ENCODE results near the gene DTWD2. TPM values are rescaled to one million over a fixed set of nuclear protein-coding genes. Genes with fewer than 3 reads are reported as not detected.
"Not testable (repeated sequence)": the region's sequence is repeated elsewhere in the genome, so short reads cannot be mapped to it uniquely, and the experiment has no call there.

Gene DTWD2
- total and polyA plus RNA-seq, 7 donors, result 2.4 to 10.4 (median 5.3) TPM

- no peaks in the 10 kb centered on the region for H3K27me3 ChIP-seq
- intact Hi-C loops (cut with DNase I), result no loop called here
- no peaks in the 10 kb centered on the region for H3K36me3 ChIP-seq
- DNase-seq, result no peak
- H3K4me3 ChIP-seq, result no peak overlapping the region
- H3K27ac ChIP-seq, result no peak overlapping the region
- no peak for TF ChIP-seq POLR2AphosphoS5 (IDR thresholded peaks at IDR 0.05)
- no peak for TF ChIP-seq EP300 (IDR thresholded peaks at IDR 0.05)
- TF ChIP-seq CTCF (IDR thresholded peaks at IDR 0.05), result no peak
- no peak for TF ChIP-seq POLR2A (IDR thresholded peaks at IDR 0.05)
- H3K9me3 ChIP-seq, result no peaks in the 10 kb centered on the region
- H3K4me1 ChIP-seq, result no peaks in the 10 kb centered on the region
Measured at GRCh38 chr5:118863345-118863744, 125.0 kb downstream of the DTWD2 start.

- intact Hi-C loops (cut with DNase I), result no loop called here
- no peak for DNase-seq
- Histone ChIP-seq H3K9me3 (no peaks in the 10 kb centered on the region), H3K4me3 (no peak overlapping the region), H3K4me1 (no peaks in the 10 kb centered on the region), H3K36me3 (no peaks in the 10 kb centered on the region), H3K27me3 (no peaks in the 10 kb centered on the region), H3K27ac (no peak overlapping the region)
- TF ChIP-seq POLR2A (IDR thresholded peaks at IDR 0.05), result no peak
- TF ChIP-seq POLR2AphosphoS5 (IDR thresholded peaks at IDR 0.05), result no peak
- TF ChIP-seq CTCF (IDR thresholded peaks at IDR 0.05), result no peak
- no peak for TF ChIP-seq EP300 (IDR thresholded peaks at IDR 0.05)
Measured at GRCh38 chr5:118862596-118862995, 125.8 kb downstream of the DTWD2 start.

GRCh38 chr5:118857700-118858099, 130.6 kb downstream of the DTWD2 start:
- no peak overlapping the region for H3K4me3 ChIP-seq
- TF ChIP-seq EP300 (IDR thresholded peaks at IDR 0.05), result no peak
- TF ChIP-seq POLR2A (IDR thresholded peaks at IDR 0.05), result no peak
- TF ChIP-seq POLR2AphosphoS5 (IDR thresholded peaks at IDR 0.05), result no peak
- TF ChIP-seq CTCF (IDR thresholded peaks at IDR 0.05), result no peak
- no peaks in the 10 kb centered on the region for H3K27me3 ChIP-seq
- no peak for DNase-seq
- H3K27ac ChIP-seq, result no peak overlapping the region
- whole genome bisulfite sequencing, 2 donors, result 19 to 63% methylated on average over 3 of the region's 3 CpGs
- H3K36me3 ChIP-seq, result no peaks in the 10 kb centered on the region
- no peaks in the 10 kb centered on the region for H3K9me3 ChIP-seq
- H3K4me1 ChIP-seq, result no peaks in the 10 kb centered on the region
- intact Hi-C loops (cut with DNase I), result no loop called here

GRCh38 chr5:118854819-118855218, 133.5 kb downstream of the DTWD2 start:
- WGBS, 2 donors, result 75 to 83% methylated on average over 5 of the region's 5 CpGs
- intact Hi-C loops (cut with DNase I), result no loop called here

GRCh38 chr5:118851785-118852184, 136.6 kb downstream of the DTWD2 start:
- H3K4me3 ChIP-seq; intact Hi-C loops (cut with DNase I): not testable (repeated sequence)

More at GRCh38 chr5:118854819-118855218, 133.5 kb downstream of the DTWD2 start:
- Histone ChIP-seq H3K9me3 (peaks cover 0 to 7% (median 2%) of the 10 kb centered on the region in 4 donors), H3K27me3 (no peaks in the 10 kb centered on the region), H3K4me3 (no peak overlapping the region), H3K27ac (no peak overlapping the region), H3K36me3 (no peaks in the 10 kb centered on the region), H3K4me1 (no peaks in the 10 kb centered on the region)
- TF ChIP-seq CTCF (IDR thresholded peaks at IDR 0.05), result no peak
- TF ChIP-seq POLR2AphosphoS5 (IDR thresholded peaks at IDR 0.05), result no peak
- no peak for TF ChIP-seq POLR2A (IDR thresholded peaks at IDR 0.05)
- TF ChIP-seq EP300 (IDR thresholded peaks at IDR 0.05), result no peak
- DNase-seq, result no peak

GRCh38 chr5:118849507-118849906, 138.8 kb downstream of the DTWD2 start:
- H3K9me3 ChIP-seq; H3K27ac ChIP-seq; DNase-seq; intact Hi-C loops (cut with DNase I); H3K4me1 ChIP-seq; H3K27me3 ChIP-seq; H3K36me3 ChIP-seq; H3K4me3 ChIP-seq: not testable (repeated sequence)
- WGBS, 2 donors, result 88 to 95% methylated on average over 1 of the region's 1 CpG

More at GRCh38 chr5:118851785-118852184, 136.6 kb downstream of the DTWD2 start:
- H3K27me3 ChIP-seq, H3K4me1 ChIP-seq, H3K36me3 ChIP-seq, DNase-seq, H3K9me3 ChIP-seq, H3K27ac ChIP-seq: not testable (repeated sequence)
- WGBS, 2 donors, result 94 to 96% methylated on average over 4 of the region's 4 CpGs
